Ovary (tissue), 3 donors: ENCODE results near the gene KLC1.

Experiments
- CTCF ChIP-seq, 3 donors: fragments of 450-650 bp in 2 of 3; fragments of 200-600 bp in 1 of 3; IDR thresholded peaks; one replicate each; pipeline versions ENCODE4 v1.5.1 to v1.8.0; 2016 to 2022; ENCODE audit warnings: antibody characterized with exemption in 3 of 3, mild to moderate bottlenecking in 1 of 3
- EP300 ChIP-seq: sonication (generic); formaldehyde crosslinking; IDR thresholded peaks from one replicate; pipeline ENCODE4 v1.6.1; 2017; ENCODE audit warnings: antibody characterized with exemption
- POLR2A ChIP-seq: fragments of 450-650 bp; IDR thresholded peaks from one replicate; pipeline ENCODE4 v1.6.1; 2017; ENCODE audit warnings: antibody characterized with exemption, mild to moderate bottlenecking, moderate library complexity
- donor health status: DM: no; HTN: no; CAD: no.

DNA sequence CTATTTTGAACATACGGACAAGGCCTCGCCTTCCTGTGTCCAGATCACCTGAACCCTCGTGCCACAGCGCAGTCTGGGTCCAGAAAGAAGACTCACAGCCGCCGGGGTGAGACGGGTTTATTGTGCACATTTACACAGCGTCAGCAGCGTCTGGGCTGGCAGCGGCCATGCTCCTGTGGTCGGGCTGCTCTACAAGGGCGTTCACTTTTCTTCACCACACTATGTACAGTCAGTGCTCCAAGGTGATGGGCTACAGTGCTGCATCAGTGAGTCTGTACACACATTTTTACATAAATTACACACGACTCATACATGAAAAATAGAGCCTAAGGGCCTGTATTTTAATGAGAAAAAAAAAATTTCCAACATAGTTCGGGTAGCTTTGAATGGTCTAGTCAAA is 104.6 kb downstream of the KLC1 start:
- TF ChIP-seq POLR2A (no peak), CTCF (IDR thresholded peaks at IDR 0.05) (no peak), EP300 (no peak)
